GM21447 (cell line): ENCODE measurements around the gene MECP2.
A peak's percentile ranks its signal among the peaks of the same experiment; 100 is the strongest.
"Not testable (repeated sequence)": the region's sequence is repeated elsewhere in the genome, so short reads cannot be mapped to it uniquely, and the experiment has no call there.

Experiments used
- ATAC-seq: cut with Tn5 transposase; IDR thresholded peaks from one replicate; pipeline ENCODE4 v1.9.1; 2021; ENCODE audit not compliant: unreplicated experiment

MECP2 gene

DNA sequence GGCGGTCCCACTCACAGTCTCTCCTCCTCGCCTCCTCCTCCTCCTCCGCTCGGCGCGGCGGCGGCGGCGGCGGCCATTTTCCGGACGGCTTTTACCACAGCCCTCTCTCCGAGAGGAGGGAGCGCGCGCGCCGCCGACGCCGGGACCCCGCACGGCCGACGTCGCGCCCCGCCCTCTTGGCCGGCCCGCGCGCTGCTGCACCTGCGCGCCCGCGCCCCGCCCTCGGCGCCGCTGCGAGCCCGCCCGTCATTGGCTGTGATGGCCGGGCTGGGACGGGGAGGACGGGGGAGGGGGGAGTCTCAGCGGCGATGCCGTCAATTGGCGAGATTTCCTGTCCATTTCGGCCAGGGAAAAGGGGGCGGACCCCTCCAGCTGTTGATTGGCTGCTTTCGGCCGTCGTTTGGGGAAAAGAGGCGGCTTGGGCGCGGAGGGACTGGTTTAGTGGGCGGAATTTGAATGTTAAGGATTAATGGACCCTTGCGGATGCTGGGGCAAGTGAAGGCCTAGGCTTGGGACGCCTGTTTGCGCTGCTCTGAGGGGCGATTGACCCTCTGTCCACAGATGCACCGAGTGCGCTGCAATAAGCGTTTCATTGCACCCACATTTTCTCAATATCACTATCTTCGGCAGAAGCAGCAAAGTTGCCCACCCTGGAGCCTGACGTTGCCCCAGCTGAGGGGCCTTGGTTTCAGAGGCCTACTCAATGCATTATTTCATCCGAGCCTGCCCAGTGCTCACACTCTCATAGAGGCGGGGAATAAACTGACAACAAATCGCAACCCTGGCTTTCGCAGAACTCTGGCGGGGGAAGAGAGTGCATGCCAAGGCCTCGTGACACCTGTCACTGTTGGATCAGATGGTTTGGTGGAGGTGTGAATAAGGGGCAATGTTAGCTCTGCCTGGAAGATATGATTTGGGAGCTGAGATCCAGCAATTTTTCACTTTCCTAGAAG is at the start of gene MECP2:
Gene MECP2, minus strand, starts transcription at position 129 of the 953 bp plus-strand sequence.
- peak; percentile 84 for ATAC-seq

DNA sequence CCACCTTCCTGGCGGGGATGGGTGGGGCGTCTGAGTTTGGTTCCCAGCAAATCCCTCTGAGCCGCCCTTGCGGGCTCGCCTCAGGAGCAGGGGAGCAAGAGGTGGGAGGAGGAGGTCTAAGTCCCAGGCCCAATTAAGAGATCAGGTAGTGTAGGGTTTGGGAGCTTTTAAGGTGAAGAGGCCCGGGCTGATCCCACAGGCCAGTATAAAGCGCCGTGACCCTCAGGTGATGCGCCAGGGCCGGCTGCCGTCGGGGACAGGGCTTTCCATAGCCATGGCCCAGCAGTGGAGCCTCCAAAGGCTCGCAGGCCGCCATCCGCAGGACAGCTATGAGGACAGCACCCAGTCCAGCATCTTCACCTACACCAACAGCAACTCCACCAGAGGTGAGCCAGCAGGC is 46.5 kb upstream of the MECP2 start, which contains the start of gene OPN1LW:
Gene OPN1LW, plus strand, starts transcription at position 234 of the 400 bp plus-strand sequence. Its CDS starts 41 bp downstream, at position 275.
- ATAC-seq, result not testable (repeated sequence)

DNA sequence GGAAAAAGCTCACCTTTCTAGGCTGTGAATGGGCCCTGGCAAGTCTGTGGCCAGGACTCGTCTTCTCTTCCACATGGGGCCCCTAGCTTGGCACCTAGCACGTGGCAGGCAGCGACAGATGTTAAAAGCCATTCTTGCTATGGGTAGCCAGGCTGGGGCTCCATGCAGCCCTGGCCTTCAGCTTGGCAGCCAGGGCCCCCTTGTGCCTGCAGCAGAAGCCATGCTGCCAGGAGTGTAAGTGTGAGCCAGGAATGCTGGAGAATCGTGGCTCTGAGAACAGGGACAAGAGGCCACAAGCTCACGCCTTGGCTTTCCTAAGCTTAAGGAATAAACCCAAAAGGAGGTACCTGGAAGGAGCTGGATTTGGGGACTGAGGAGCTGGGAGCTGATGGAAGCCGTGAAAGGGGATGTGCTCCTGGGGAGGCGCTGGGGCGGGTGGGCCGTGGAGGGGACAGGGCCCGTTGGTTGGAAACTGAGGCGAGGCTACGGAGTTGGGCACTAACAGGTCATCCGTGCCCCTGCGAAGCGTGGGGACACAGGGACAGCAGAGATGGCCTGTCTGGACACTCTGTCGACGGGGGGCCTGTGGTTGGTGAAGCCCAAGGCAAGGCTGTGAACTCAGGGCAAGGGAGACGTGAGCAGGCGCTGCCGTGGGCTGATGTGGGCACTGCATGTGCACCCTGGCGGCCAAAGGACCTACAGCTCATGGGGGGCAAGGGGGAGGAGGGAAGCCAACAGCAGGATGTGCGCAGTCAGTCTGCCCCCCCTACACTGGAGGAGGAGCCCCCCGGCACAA is 45.6 kb upstream of the MECP2 start:
- no peak for ATAC-seq

DNA sequence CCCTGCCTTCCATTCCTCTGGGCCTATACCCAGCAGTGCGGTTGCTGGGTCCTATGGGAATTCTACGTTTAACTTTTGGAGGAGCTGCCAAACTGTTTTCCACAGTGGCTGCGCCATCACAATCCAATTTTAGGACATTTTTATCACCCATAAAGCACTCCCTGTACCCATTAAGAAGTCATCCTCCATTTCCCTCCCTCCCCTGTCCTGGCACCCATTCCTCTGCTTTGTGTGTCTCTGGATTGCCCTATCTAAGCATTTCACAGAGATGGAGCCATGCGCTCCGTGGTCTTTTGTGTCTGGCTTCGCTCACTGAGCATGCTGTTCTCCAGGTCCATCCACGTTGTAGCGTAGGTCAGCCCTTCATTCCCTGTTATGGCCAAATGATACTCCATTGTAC is 44.9 kb upstream of the MECP2 start:
- ATAC-seq, result no peak

DNA sequence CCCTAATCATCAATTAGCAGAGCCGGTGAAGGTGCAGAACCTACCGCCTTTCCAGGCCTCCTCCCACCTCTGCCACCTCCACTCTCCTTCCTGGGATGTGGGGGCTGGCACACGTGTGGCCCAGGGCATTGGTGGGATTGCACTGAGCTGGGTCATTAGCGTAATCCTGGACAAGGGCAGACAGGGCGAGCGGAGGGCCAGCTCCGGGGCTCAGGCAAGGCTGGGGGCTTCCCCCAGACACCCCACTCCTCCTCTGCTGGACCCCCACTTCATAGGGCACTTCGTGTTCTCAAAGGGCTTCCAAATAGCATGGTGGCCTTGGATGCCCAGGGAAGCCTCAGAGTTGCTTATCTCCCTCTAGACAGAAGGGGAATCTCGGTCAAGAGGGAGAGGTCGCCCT is 43.2 kb upstream of the MECP2 start:
- no peak for ATAC-seq

DNA sequence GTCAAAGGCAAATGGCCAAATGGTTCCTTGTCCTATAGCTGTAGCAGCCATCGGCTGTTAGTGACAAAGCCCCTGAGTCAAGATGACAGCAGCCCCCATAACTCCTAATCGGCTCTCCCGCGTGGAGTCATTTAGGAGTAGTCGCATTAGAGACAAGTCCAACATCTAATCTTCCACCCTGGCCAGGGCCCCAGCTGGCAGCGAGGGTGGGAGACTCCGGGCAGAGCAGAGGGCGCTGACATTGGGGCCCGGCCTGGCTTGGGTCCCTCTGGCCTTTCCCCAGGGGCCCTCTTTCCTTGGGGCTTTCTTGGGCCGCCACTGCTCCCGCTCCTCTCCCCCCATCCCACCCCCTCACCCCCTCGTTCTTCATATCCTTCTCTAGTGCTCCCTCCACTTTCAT is 42.7 kb upstream of the MECP2 start:
- no peak for ATAC-seq

DNA sequence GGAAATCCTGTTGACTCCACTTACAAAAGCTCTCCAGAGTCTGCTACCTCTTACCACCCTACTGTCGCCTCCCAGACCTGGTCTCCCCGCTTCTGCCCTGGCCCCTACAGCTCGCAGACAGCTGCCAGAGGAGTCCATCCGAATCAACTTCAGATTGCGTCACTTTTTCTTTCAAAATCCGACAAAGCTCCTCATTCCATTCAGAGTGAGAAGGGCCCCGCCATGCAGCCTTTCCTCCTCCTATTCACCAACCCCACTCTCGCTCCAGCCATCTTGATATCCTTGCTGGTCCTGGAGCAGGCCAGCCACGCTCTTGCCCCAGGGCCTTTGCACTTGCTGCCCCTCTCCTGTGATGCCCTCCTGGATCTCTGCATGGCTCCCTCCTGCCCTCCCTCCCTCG is 41.3 kb upstream of the MECP2 start:
- ATAC-seq, result no peak

DNA sequence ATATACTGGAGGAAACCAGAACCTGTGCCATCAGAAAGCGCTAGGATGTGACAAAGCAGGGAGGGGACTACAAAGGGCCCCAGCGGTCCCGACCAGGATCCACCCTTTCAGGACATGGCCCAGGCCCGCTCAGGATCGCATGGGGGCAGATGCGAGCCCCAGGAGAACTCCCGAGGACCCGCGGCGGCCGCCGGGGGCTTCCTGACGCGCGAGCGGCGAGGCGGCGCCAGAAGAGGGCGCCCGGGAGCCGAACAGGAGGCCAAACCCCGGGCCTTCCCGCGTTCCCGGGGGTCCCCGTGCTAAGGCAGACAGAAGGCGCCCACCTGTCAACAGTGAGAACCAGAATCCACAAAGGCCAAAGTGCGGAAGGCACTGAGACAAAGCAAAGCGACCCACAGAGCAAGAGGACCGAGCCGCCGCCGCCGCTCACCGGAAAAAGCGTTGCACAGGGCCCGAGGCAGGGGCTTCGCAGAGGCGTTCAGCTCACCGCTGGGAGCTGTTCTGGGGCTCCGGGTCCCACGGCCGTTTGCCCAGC is 39.2 kb upstream of the MECP2 start:
- ATAC-seq, result no peak

DNA sequence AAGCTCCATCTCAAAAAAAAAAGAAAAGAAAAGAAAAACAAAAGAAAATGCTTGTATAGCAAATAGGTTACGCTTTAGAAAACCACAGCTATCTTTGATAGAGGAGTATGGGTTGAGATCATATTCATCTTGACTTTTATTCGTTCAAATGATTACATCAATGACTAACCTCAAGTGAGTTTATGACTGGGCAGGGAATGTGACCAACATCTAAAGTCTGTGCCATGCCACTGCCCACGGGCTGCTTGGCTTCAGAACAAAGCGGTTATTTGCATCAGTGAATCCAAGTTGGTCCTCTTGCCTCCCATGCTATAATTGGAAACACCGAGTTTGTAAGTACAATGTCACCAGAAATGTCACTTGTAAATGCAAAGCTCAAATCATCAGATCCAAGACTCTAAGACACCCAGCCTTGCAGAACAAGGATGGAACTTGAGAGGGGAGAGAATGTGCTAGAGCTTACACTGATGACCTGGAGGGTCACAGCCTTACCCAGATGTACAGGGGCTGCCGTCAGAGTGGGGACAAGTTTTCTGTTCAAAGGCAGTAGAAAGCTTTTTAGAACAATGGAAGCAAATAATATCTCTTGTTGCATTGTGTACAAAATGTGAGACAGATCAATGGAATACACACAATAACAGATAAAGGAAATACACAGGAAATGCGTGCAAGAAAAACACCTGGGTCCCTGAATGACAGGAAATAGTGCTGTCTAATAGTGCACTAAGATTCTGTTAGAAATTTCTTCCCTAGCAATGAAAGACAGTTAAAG is 38.1 kb upstream of the MECP2 start:
- no peak for ATAC-seq

DNA sequence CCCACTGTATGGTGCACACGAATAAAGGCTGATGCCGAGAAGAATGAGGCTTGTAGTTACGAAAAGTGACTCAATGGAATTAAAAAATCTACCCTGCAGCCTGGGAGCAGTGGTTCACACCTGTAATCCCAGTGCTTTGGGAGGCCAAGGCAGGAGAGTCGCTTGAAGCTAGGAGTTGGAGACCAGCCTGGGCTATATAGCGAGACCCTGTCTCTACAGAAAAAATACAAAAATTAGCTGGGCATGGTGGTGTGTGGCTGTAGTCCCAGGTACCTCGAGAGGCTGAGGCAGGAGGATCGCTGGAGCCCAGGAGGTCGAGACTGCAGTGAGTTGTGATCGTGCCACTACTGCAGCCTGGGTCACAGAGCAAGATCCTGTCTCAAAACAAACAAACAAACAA is 34.8 kb upstream of the MECP2 start:
- ATAC-seq, result no peak

DNA sequence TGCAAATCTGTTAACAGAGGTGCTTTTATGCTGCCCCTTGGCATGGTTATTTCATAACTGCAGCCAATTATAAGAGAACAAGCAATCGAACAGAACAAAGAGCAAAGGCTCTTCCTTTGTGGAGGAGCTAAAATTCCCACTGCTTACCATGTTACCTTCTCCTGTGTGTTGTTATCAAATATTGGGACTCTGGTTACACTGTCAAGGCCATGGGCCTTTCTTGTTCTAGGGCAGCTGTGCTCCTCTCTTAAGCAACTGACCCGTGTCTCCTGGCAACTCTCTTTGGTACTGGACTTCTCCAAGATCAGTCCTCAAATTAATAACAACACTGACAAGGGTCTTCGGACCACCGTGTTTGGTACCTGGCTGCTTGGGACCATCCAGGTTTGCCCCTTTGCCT is 34.4 kb upstream of the MECP2 start:
- no peak for ATAC-seq

DNA sequence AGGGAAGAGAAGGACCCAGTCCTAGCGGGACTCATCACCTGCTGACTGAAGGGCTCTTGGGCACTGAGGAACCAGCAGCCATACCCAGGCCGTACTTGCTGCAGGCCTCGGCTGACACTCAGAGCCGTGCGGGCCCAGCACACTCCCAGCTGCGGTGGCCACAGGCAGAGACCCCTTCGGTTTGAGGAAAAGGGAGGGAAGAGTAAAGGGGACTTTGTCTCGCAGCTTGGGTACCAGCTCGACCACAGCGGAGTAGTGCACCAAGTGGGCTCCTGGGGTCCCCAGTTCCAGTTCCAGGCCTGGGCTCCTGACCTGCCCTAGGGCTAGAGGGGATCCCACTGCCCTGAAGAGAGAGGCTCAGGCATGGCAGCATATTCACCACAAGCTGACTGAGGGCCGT is 28.6 kb upstream of the MECP2 start:
- no peak for ATAC-seq

DNA sequence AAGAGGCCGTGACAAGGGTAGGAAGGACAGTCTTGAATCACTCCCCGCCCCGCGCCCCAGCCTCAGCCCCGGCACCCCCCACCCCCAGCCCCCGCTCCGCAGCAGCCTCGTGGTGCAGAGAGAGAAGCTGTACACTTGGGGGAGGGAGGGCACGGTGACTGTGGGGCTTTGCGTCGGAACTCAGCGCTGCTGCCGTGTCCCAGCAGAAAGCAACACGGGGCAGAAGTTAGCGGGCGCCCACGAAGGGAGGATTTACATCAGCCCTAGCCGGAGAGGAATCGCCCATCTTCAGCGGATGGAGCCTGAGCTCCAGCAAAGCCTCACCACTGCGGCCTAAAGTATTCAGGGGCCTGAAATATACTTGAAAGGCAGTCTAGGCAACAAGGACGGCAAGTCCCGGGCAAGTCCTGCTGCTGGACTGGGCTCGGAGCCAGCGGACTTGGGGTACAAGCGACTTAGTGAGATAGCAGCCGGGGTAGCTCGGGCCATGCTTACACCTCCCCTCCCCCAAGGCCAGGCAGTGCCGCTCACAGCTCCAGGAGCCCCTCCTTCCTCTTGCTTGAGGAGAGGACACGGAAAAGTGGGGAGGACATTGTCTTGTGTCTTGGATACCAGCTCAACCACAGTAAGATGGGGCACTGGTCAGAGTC is 28.0 kb upstream of the MECP2 start:
- ATAC-seq, result no peak

DNA sequence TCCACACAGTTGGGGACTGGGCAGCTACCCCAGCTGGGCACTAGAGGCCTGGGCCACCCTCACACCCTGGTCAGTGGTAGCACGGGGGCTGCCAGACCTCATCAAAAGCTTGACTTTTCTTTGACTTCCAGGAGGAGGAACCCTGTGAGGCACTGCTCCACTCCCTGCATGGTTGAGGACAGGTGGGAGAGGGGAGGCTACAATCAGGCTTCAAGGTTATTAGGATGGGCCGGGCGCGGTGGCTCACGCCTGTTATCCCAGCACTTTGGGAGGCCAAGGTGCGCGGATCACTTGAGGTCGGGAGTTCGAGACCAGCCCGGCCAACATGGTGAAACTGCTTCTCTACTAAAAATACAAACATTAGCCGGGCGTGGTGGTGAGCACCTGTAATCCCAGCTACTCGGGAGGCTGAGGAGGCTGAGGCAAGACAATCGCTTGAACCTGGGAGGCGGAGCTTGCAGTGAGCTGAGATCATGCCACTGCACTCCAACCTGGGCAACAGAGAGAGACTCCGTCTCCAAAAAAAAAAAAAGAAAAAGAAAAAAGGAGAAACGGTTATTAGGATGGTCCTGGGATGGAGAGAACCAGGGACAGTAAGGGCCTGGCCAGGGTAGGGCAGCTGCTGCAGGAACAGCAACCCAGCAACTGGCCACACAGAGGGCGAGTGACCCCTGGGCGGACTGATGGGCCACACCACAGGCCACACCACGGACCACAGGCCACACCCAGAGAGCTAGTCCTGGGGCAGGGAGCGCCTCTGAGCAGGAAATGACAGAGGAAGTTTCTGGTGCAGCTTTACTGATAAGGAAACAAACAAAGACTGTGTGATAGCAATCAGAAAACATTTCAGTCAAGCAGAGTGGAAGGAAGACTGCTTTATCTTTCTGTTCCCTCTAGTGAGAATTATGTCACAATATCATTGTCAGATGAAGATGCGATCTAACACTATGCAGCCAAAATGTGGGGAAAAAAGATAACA is 26.0 kb upstream of the MECP2 start:
- no peak for ATAC-seq

DNA sequence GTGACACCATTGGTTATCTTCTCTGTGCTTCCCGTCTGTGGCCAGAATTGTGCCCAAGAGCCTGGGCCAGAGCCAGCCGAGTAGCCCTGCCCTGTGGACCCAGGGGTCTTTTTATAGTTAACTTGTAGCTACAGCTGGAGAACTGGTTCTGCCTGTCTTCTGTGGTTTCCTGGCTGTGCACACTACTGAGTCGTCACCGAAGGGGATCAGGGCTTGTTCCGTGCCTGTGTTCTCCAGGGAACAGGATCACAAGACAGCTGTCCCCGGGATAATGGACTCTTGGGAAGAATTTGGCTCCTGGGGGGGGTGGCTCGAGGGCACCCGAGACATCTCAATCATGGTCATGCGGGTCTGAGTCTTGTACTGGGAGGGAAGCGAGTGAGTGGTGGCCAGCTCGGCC is 24.4 kb upstream of the MECP2 start:
- no peak for ATAC-seq

DNA sequence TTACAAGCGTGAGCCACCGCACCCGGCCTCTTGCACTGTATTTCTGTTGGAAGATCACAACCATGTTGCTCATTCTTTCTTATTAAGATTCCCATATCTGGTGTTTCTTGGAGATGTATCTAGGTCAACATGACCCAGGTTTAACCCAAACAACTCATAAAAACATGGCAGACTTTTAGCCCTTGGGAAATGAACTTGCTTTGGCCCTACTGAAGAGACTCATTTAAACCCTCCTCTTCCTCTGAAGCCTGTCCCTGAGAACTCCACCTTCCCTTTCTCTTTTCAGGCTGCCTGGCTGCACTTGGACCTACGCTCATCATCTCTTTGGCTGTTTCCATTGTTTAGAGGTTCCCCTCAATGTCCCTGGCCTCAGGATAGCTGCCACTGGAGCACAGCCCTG is 23.7 kb upstream of the MECP2 start:
- ATAC-seq, result no peak

DNA sequence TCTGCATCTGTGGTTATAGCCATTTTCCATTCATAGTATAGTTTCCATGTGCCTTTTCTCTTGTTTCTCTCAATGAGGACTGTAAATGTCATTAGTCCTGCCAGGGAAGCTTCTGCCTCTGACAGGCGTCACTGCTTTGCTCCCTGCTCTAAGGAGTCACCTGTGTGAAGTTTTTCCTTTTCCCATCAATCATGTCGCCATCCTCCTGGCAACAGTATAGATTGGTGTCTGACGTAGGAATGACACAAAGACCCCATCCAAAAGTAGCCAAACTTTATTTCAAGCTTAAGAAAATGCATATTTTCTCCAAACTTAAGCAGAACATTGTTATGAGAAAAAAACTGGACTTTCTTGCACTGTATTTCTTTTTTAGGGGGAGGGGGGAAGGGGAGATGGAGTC is 23.1 kb upstream of the MECP2 start:
- ATAC-seq, result no peak

DNA sequence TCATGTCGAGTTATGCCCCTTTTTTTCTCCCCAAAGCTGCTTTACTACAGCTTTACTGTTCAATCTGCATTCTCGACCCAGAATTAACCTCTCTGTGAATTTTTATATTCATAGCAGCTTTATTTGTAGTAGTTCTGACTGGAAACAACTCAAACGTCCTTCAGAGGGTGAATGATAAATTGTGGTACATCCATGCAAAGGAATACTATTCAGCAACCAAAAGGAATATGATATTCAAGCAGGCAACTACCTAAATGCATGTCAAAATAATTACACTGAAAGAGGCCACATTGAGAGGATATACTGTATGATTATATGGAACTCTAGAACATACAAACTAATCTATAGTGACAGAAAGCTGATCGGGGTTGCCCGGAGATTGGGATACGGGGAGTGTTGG is 20.0 kb upstream of the MECP2 start:
- ATAC-seq, result no peak
